ENCODE results near the gene PDLIM5. TPM values are rescaled to one million over a fixed set of nuclear protein-coding genes. Genes with fewer than 3 reads are reported as not detected.

PDLIM5 gene
- total RNA-seq, 2 experiments from 2014 or later, result 6.3 to 12.6 TPM

GRCh38 chr4:94575652-94576051 is 123.9 kb downstream of the PDLIM5 start:
- no peak for TF ChIP-seq CTCF (conservative IDR thresholded peaks at IDR 0.05; ENCODE audit: low read length)
- H3K4me1 ChIP-seq (ENCODE audit: insufficient read depth, low read length, poor library complexity, severe bottlenecking), result no peaks in the 10 kb centered on the region
- H2AFZ ChIP-seq (ENCODE audit: low read length), result no peak overlapping the region
- H3K27ac ChIP-seq (ENCODE audit: low read depth, low read length, poor library complexity, severe bottlenecking), result no peak overlapping the region
- no peaks in the 10 kb centered on the region for H3K36me3 ChIP-seq (ENCODE audit: insufficient read depth, low read length)
- CTCF ChIA-PET (ENCODE audit: unreplicated experiment), result no interaction called here
- H3K9me3 ChIP-seq (ENCODE audit: low read length), result no peaks in the 10 kb centered on the region
- DNase-seq (ENCODE audit: low spot score), result no peak
- H3K79me2 ChIP-seq (ENCODE audit: insufficient read depth, low read depth, low read length), result no peaks in the 10 kb centered on the region
- H3K4me3 ChIP-seq (ENCODE audit: low read depth, low read length, poor library complexity, severe bottlenecking), result no peak overlapping the region
- POLR2A ChIA-PET, result no interaction called here
- BruUV-seq (replicated peaks), result no TSS peak
- no peaks in the 10 kb centered on the region for H3K9me2 ChIP-seq (ENCODE audit: insufficient read depth, low read length)
- no peak overlapping the region for H3K4me2 ChIP-seq (ENCODE audit: low read length)
- intact Hi-C loops (cut with micrococcal nuclease; ENCODE audit: unreplicated experiment), result no loop called here
- H4K20me1 ChIP-seq (ENCODE audit: insufficient read depth, low read length), result no peaks in the 10 kb centered on the region

GRCh38 chr4:94576210-94576609 is 124.5 kb downstream of the PDLIM5 start:
- intact Hi-C loops (cut with micrococcal nuclease; ENCODE audit: unreplicated experiment), result no loop called here
- Histone ChIP-seq H3K79me2 (ENCODE audit: insufficient read depth, low read depth, low read length) (no peaks in the 10 kb centered on the region), H3K9me3 (ENCODE audit: low read length) (no peaks in the 10 kb centered on the region), H3K9me2 (ENCODE audit: insufficient read depth, low read length) (no peaks in the 10 kb centered on the region), H3K36me3 (ENCODE audit: insufficient read depth, low read length) (no peaks in the 10 kb centered on the region), H3K4me3 (ENCODE audit: low read depth, low read length, poor library complexity, severe bottlenecking) (no peak overlapping the region), H3K4me1 (ENCODE audit: insufficient read depth, low read length, poor library complexity, severe bottlenecking) (no peaks in the 10 kb centered on the region), H3K4me2 (ENCODE audit: low read length) (no peak overlapping the region), H3K27ac (ENCODE audit: low read depth, low read length, poor library complexity, severe bottlenecking) (no peak overlapping the region), H4K20me1 (ENCODE audit: insufficient read depth, low read length) (no peaks in the 10 kb centered on the region), H2AFZ (ENCODE audit: low read length) (no peak overlapping the region)
- CTCF ChIA-PET (ENCODE audit: unreplicated experiment), result no interaction called here
- POLR2A ChIA-PET, result no interaction called here
- no peak for DNase-seq (ENCODE audit: low spot score)
- TF ChIP-seq EZH2phosphoT487 (IDR thresholded peaks at IDR 0.05; ENCODE audit: borderline replicate concordance, low read depth, low read length), result no peak
- no peak for TF ChIP-seq CTCF (conservative IDR thresholded peaks at IDR 0.05; ENCODE audit: low read length)
- BruUV-seq (replicated peaks), result no TSS peak

GRCh38 chr4:94577136-94577535 is 125.4 kb downstream of the PDLIM5 start:
- no peaks in the 10 kb centered on the region for H3K4me1 ChIP-seq (ENCODE audit: insufficient read depth, low read length, poor library complexity, severe bottlenecking)

More at GRCh38 chr4:94577136-94577535, 125.4 kb downstream of the PDLIM5 start:
- DNase-seq (ENCODE audit: low spot score), result no peak
- TF ChIP-seq EZH2phosphoT487 (IDR thresholded peaks at IDR 0.05; ENCODE audit: borderline replicate concordance, low read depth, low read length) (no peak), CTCF (conservative IDR thresholded peaks at IDR 0.05; ENCODE audit: low read length) (no peak)
- intact Hi-C loops (cut with micrococcal nuclease; ENCODE audit: unreplicated experiment), result no loop called here
- no peaks in the 10 kb centered on the region for H3K36me3 ChIP-seq (ENCODE audit: insufficient read depth, low read length)
- no peaks in the 10 kb centered on the region for H3K79me2 ChIP-seq (ENCODE audit: insufficient read depth, low read depth, low read length)
- no peak overlapping the region for H2AFZ ChIP-seq (ENCODE audit: low read length)
- BruUV-seq (replicated peaks), result no TSS peak
- H3K4me3 ChIP-seq (ENCODE audit: low read depth, low read length, poor library complexity, severe bottlenecking), result no peak overlapping the region
- CTCF ChIA-PET (ENCODE audit: unreplicated experiment), result no interaction called here
- no peaks in the 10 kb centered on the region for H4K20me1 ChIP-seq (ENCODE audit: insufficient read depth, low read length)
- no peaks in the 10 kb centered on the region for H3K9me2 ChIP-seq (ENCODE audit: insufficient read depth, low read length)
- no peak overlapping the region for H3K27ac ChIP-seq (ENCODE audit: low read depth, low read length, poor library complexity, severe bottlenecking)
- no peaks in the 10 kb centered on the region for H3K9me3 ChIP-seq (ENCODE audit: low read length)
- POLR2A ChIA-PET, result no interaction called here
- no peak overlapping the region for H3K4me2 ChIP-seq (ENCODE audit: low read length)
